Heart left ventricle (tissue), 13 donors: ENCODE measurements around the gene TJP3.

Experiments
- POLR2A ChIP-seq, 2 donors: fragments of 450-650 bp; IDR thresholded peaks; one replicate each; pipeline ENCODE4 v1.6.1; 2017; ENCODE audit warnings: antibody characterized with exemption in 2 of 2, mild to moderate bottlenecking in 2 of 2, moderate library complexity in 2 of 2
- TF ChIP-seq, protein P1 (sequence below), 12 donors: fragments of 200-600 bp; sonication (generic) in 4 of 12; IDR thresholded peaks; one replicate each; pipeline versions ENCODE4 v1.5.0 to v1.8.0; 2018 to 2022; ENCODE audit warnings: antibody characterized with exemption in 12 of 12, mild to moderate bottlenecking in 5 of 12
- donor health status: ischemic (EF 13 %, LVEDD 7.1; RV severe dilation, severe dysfunction).
- donor health status: DM: no; HTN: yes; CAD: no.
- donor health status: DM: no; HTN: no; CAD: no.
- donor health status: ischemic (EF 25% LVEDD 6.9; RV normal size, moderate dysfunction).
- donor health status: ischemic (EF 25% LVEDD 5.7; RV mildly dilated, moderate dysfunction).
- donor health status: ischemic (EF 35%, LVEDD 5.7; RV mildly dilated, moderate dysfunction).
- donor health status: nonischemic (EF 11% LVEDD 7.7; RV severe dilation, severe dysfunction).
- donor health status: DM: yes; HTN: yes; CAD: no.
- donor health status: PGD.
- donor health status: ischemic (EF 29% LVEDD 5.4; RV normal size, mild dysfunction).
- donor health status: nonischemic (EF 23%, LVEDD 6.1; RV moderate dilation, normal function).

DNA sequence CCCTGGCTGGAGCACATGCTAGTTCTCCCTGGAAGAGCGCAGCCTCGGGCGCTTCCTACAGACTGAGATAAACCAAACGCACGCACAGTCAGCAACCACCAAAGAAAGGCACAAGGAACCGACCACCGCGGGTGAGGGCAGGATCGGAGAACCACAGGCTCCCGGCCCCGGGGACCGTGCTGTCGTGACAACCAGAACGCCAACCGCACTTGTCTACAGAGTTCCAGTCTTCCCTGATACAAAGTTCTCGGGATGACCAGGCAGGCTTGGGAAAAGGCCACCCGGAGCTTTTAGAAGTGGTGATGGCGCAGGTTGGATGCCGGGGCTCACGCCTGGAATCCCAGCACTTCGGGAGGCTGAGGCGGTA, 48.5 kb upstream of the TJP3 start:
- no peak for TF ChIP-seq POLR2A (IDR thresholded peaks at IDR 0.05)
- TF ChIP-seq, protein P1, sequence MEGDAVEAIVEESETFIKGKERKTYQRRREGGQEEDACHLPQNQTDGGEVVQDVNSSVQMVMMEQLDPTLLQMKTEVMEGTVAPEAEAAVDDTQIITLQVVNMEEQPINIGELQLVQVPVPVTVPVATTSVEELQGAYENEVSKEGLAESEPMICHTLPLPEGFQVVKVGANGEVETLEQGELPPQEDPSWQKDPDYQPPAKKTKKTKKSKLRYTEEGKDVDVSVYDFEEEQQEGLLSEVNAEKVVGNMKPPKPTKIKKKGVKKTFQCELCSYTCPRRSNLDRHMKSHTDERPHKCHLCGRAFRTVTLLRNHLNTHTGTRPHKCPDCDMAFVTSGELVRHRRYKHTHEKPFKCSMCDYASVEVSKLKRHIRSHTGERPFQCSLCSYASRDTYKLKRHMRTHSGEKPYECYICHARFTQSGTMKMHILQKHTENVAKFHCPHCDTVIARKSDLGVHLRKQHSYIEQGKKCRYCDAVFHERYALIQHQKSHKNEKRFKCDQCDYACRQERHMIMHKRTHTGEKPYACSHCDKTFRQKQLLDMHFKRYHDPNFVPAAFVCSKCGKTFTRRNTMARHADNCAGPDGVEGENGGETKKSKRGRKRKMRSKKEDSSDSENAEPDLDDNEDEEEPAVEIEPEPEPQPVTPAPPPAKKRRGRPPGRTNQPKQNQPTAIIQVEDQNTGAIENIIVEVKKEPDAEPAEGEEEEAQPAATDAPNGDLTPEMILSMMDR (IDR thresholded peaks at IDR 0.05), result no peak
